Karpas-422 (cell line): Measurements from ENCODE around the gene NDUFA6. TPM values are rescaled to one million over a fixed set of nuclear protein-coding genes. Genes with fewer than 3 reads are reported as not detected.
A peak's percentile ranks its signal among the peaks of the same experiment; 100 is the strongest.

Experiments
- DNase-seq: peaks from one replicate; pipeline ENCODE4 v3.0.0-alpha.2; 2015
- H2AFZ ChIP-seq: fragments of 200-600 bp; sonication (generic); 2 replicates; pipeline ENCODE4 v1.6.1; 2014; ENCODE audit warnings: antibody characterized with exemption, low read length, mixed read lengths
- H3K27ac ChIP-seq: fragments of 200-600 bp; sonication (generic); 2 replicates; pipeline ENCODE4 v1.5.1; 2014; ENCODE audit warnings: mild to moderate bottlenecking, low read length, moderate library complexity
- H3K27me3 ChIP-seq: fragments of 200-600 bp; sonication (generic); 2 replicates; pipeline ENCODE4 v1.6.1; 2014; ENCODE audit warnings: low read length, mixed read lengths
- H3K36me3 ChIP-seq: fragments of 200-600 bp; sonication (generic); 2 replicates; pipeline ENCODE4 v1.6.1; 2014; ENCODE audit warnings: low read length, mixed read lengths; ENCODE audit not compliant: insufficient read depth
- H3K4me1 ChIP-seq: fragments of 200-600 bp; sonication (generic); 2 replicates; pipeline ENCODE4 v1.6.1; 2014; ENCODE audit warnings: mild to moderate bottlenecking, low read length, mixed read lengths
- H3K4me2 ChIP-seq: fragments of 200-600 bp; sonication (generic); 2 replicates; pipeline ENCODE4 v1.6.1; 2014; ENCODE audit warnings: low read length, low read depth, mild to moderate bottlenecking; ENCODE audit not compliant: poor library complexity, severe bottlenecking
- H3K4me3 ChIP-seq: fragments of 200-600 bp; sonication (generic); 2 replicates; pipeline ENCODE4 v1.5.1; 2014; ENCODE audit warnings: mild to moderate bottlenecking, antibody characterized with exemption, low read length, mixed read lengths
- H3K79me2 ChIP-seq: fragments of 200-600 bp; sonication (generic); 2 replicates; pipeline ENCODE4 v1.6.1; 2014; ENCODE audit warnings: mild to moderate bottlenecking, low read length, mixed read lengths
- H3K9ac ChIP-seq: fragments of 200-600 bp; sonication (generic); 2 replicates; pipeline ENCODE4 v1.6.0; 2014; ENCODE audit warnings: low read length
- H3K9me2 ChIP-seq: fragments of 200-600 bp; sonication (generic), shearing (Covaris generic); replicated peaks from 2 replicates; pipeline ENCODE4 v1.6.0; 2014; ENCODE audit warnings: mild to moderate bottlenecking, low read length, moderate library complexity; ENCODE audit not compliant: insufficient read depth
- H3K9me3 ChIP-seq: fragments of 300-700, 200-600 bp; sonication (generic); 2 replicates; pipeline ENCODE4 v1.6.1; 2014; ENCODE audit warnings: low read length, mixed read lengths
- H4K20me1 ChIP-seq: fragments of 200-600 bp; sonication (generic); 2 replicates; pipeline ENCODE4 v1.6.1; 2014; ENCODE audit warnings: mild to moderate bottlenecking, antibody characterized with exemption, low read length, low read depth; ENCODE audit not compliant: insufficient read depth
- total RNA-seq: library from RNA; depleted of rRNA; stranded (reverse); fragments of >200 nt; shearing (Covaris generic); gene quantifications from 2 replicates; pipeline ENCODE4 v1.2.3, GENCODE V29; 2014; ENCODE audit warnings: low replicate concordance

The NDUFA6 gene
- total RNA-seq, 1 experiment from 2014 or later = 44.7 TPM

GRCh38 chr22:42091455-42091782 is 847 bp upstream of the NDUFA6 start:
- H2AFZ ChIP-seq = peak overlapping the region; percentile 63; the same call in 1 of the 2 replicates

DNA sequence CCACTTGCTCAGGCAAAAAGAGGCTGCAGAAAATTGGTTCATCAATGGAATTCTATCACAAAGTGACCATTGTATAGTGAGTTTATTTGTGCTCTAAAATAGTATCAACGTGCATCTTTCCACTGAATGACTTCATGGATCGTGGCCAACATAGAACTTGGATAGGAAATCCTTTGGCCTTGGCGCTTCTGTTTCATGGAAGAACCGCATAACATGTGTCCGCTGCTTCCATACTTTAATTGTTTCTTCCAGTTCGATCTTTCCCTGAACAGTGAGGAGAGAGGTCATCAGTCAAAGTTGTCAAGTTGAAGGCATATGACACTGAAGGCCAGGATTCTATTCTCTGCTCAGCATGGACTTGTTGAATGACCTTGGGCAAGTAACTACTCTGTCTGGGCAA is 4.5 kb downstream of the NDUFA6 start:
- Histone ChIP-seq H3K4me1 (peaks cover 12% of the 10 kb centered on the region), H3K4me3 (no peak overlapping the region), H3K9me3 (no peaks in the 10 kb centered on the region; the same call in 1 of the 2 replicates), H3K27ac (no peak overlapping the region), H3K4me2 (no peak overlapping the region), H3K9me2 (no peaks in the 10 kb centered on the region), H3K36me3 (peaks cover 45% of the 10 kb centered on the region), H3K9ac (no peak overlapping the region), H2AFZ (no peak overlapping the region), H3K27me3 (no peaks in the 10 kb centered on the region), H3K79me2 (peaks cover 47% of the 10 kb centered on the region), H4K20me1 (no peaks in the 10 kb centered on the region)
- no peak for DNase-seq

More at GRCh38 chr22:42091455-42091782, 847 bp upstream of the NDUFA6 start:
- no peak for DNase-seq
- Histone ChIP-seq H3K4me2 (peak overlapping the region; percentile 75), H3K36me3 (peaks cover 18% of the 10 kb centered on the region), H4K20me1 (no peaks in the 10 kb centered on the region), H3K9me3 (no peaks in the 10 kb centered on the region; the same call in 1 of the 2 replicates), H3K9ac (peak overlapping the region; percentile 65), H3K9me2 (no peaks in the 10 kb centered on the region), H3K27ac (no peak overlapping the region), H3K4me3 (peak overlapping the region; percentile 65), H3K27me3 (no peaks in the 10 kb centered on the region), H3K4me1 (peaks cover 18% of the 10 kb centered on the region), H3K79me2 (peaks cover 22% of the 10 kb centered on the region)

DNA sequence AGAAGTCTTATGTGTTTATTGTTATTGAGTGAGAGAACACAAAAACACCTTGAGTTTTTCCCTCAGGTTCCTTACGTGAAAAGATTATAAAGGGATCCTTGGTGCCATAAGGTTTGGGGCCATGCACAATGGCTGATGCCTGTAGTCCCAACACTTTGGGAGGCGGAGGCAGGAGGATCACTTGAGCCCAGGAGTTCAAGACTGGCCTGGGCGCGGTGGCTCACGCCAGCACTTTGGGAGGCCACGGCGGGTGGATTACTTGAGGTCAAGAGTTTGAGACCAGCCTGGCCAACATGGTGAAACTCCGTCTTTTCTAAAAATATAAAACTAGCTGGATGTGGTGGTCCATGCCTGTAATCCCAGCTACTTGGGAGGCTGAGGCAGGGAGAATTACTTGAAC is 5.7 kb downstream of the NDUFA6 start:
- no peaks in the 10 kb centered on the region for H4K20me1 ChIP-seq
- H3K9ac ChIP-seq = no peak overlapping the region
- peaks cover 17% of the 10 kb centered on the region for H3K4me1 ChIP-seq
- H3K4me2 ChIP-seq = no peak overlapping the region
- H3K9me3 ChIP-seq = no peaks in the 10 kb centered on the region; the same call in 1 of the 2 replicates
- H3K9me2 ChIP-seq = no peaks in the 10 kb centered on the region
- H3K36me3 ChIP-seq = peaks cover 45% of the 10 kb centered on the region
- H3K27ac ChIP-seq = no peak overlapping the region
- H3K79me2 ChIP-seq = peaks cover 56% of the 10 kb centered on the region
- no peaks in the 10 kb centered on the region for H3K27me3 ChIP-seq
- no peak for DNase-seq
- H2AFZ ChIP-seq = no peak overlapping the region
- no peak overlapping the region for H3K4me3 ChIP-seq

GRCh38 chr22:42083119-42083518 is 7.5 kb downstream of the NDUFA6 start:
- Histone ChIP-seq H3K4me1 (peaks cover 18% of the 10 kb centered on the region), H3K27me3 (no peaks in the 10 kb centered on the region), H2AFZ (no peak overlapping the region), H3K9me3 (no peaks in the 10 kb centered on the region), H4K20me1 (no peaks in the 10 kb centered on the region), H3K79me2 (peaks cover 42% of the 10 kb centered on the region), H3K9me2 (no peaks in the 10 kb centered on the region), H3K27ac (no peak overlapping the region), H3K4me2 (no peak overlapping the region), H3K36me3 (peaks cover 35% of the 10 kb centered on the region), H3K4me3 (no peak overlapping the region), H3K9ac (no peak overlapping the region)
- no peak for DNase-seq

- Histone ChIP-seq H3K4me2 (peak overlapping the region; percentile 83), H3K4me3 (peak overlapping the region; percentile 81), H3K27me3 (no peaks in the 10 kb centered on the region), H3K79me2 (peaks cover 31% of the 10 kb centered on the region), H2AFZ (0 out of 2 replicates have a peak overlapping the region, but pooled peaks have one; percentile 24), H3K9ac (peak overlapping the region; percentile 78), H3K9me2 (no peaks in the 10 kb centered on the region), H3K36me3 (peaks cover 21% of the 10 kb centered on the region), H3K4me1 (peaks cover 18% of the 10 kb centered on the region), H3K9me3 (no peaks in the 10 kb centered on the region), H3K27ac (peak overlapping the region; percentile 76; the same call in 1 of the 2 replicates), H4K20me1 (no peaks in the 10 kb centered on the region)
- peak; percentile 67 for DNase-seq
These were observed 10.3 kb downstream of the NDUFA6 start for GRCh38 chr22:42080287-42080686.

DNA sequence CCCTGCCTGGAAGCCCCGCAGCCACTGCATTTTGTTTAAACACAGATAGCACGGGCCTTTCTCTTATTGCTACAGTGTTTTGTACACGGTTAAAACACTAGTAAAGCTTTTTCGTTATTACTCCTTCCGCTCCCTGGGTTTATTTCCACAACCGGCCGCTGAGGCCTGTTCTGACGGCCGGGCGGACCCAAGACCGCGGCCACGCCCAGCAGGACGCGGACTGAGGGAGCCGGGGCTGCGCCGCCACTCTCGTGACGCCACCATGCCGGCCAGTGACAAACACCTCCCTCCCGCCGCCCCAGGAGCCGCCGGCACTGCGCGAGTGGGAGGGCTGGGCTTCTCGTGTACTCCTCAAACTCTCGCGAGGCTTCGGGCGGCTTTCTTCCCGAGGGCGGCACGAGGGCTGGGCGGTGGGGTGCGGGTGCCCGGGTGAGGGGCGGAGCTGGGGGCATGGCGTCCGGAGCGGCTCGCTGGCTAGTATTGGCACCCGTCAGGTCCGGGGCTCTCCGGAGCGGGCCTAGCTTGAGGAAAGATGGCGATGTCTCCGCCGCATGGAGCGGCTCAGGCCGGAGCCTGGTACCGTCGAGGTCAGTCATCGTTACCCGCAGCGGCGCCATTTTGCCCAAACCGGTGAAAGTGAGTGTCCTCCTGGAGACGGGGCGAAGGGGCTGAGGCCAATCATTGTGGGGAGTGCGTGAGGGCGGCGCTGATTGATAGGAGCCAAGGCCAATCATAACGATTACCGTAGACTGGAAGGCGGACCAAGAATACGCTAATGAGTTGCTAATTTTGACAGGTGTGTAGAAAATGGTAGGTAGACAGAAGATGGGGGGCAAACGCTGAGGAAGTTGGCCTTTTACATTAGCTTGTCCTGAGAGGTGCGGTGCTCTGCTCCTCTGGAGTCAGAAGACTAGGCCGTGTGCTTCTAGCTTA is 11.0 kb downstream of the NDUFA6 start, which contains the start of gene SMDT1:
SMDT1 (plus strand) TSS at position 382 of the 933 bp plus-strand sequence; CDS start at position 451, 69 bp downstream.
- H3K9ac ChIP-seq = peak within 1 kb of the TSS; percentile 78
- no peaks in the 10 kb centered on the region for H3K9me2 ChIP-seq
- H2AFZ ChIP-seq = peak within 1 kb of the TSS; percentile 68
- H3K27ac ChIP-seq = peak within 1 kb of the TSS; percentile 76
- peaks cover 18% of the 10 kb centered on the region for H3K4me1 ChIP-seq
- H3K4me2 ChIP-seq = peak within 1 kb of the TSS; percentile 83
- H4K20me1 ChIP-seq = no peaks in the 10 kb centered on the region
- peaks cover 31% of the 10 kb centered on the region for H3K79me2 ChIP-seq
- H3K4me3 ChIP-seq = peak within 1 kb of the TSS; percentile 81
- DNase-seq = peak; percentile 100
- no peaks in the 10 kb centered on the region for H3K27me3 ChIP-seq
- H3K9me3 ChIP-seq = no peaks in the 10 kb centered on the region
- H3K36me3 ChIP-seq = peaks cover 21% of the 10 kb centered on the region

- H2AFZ ChIP-seq = peak overlapping the region; percentile 68
- H3K4me3 ChIP-seq = peak overlapping the region; percentile 81
- H3K9me3 ChIP-seq = no peaks in the 10 kb centered on the region
- peaks cover 18% of the 10 kb centered on the region for H3K36me3 ChIP-seq
- H3K9me2 ChIP-seq = no peaks in the 10 kb centered on the region
- H3K9ac ChIP-seq = peak overlapping the region; percentile 78
- DNase-seq = peak; percentile 44
- no peaks in the 10 kb centered on the region for H3K27me3 ChIP-seq
- H4K20me1 ChIP-seq = no peaks in the 10 kb centered on the region
- peaks cover 18% of the 10 kb centered on the region for H3K4me1 ChIP-seq
- peak overlapping the region; percentile 83 for H3K4me2 ChIP-seq
- H3K79me2 ChIP-seq = peaks cover 29% of the 10 kb centered on the region
- H3K27ac ChIP-seq = peak overlapping the region; percentile 63
These were observed 11.9 kb downstream of the NDUFA6 start for GRCh38 chr22:42078469-42079318.
